Kidney glomerular epithelial cell (primary cell): ENCODE measurements around the gene DNAJA2.

Source experiments
- DNase-seq: peaks from one replicate; lab custom pipeline; 2025; lab: John Stamatoyannopoulos, UW

DNAJA2 gene

DNA sequence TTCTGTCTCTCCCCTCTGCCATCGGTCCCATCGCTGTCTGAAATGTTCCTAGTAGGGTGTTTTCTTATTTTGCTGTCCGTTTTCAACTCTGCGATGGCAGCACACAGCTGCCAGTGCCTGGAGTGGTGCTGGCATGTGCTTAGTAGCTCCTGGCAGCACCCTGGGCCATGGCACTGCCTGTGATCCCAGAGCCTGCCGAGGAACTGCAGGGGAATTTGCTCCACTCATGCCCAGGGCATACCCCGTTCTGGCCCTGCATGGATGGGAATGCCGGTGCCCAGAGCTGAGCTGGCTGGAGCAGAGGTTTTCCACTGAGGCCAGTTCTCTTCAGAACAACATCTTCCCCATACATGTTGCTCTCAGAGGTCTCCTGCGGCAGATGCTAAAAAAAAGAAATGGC lies 46.2 kb downstream of the DNAJA2 start:
- DNase-seq: no peak

DNA sequence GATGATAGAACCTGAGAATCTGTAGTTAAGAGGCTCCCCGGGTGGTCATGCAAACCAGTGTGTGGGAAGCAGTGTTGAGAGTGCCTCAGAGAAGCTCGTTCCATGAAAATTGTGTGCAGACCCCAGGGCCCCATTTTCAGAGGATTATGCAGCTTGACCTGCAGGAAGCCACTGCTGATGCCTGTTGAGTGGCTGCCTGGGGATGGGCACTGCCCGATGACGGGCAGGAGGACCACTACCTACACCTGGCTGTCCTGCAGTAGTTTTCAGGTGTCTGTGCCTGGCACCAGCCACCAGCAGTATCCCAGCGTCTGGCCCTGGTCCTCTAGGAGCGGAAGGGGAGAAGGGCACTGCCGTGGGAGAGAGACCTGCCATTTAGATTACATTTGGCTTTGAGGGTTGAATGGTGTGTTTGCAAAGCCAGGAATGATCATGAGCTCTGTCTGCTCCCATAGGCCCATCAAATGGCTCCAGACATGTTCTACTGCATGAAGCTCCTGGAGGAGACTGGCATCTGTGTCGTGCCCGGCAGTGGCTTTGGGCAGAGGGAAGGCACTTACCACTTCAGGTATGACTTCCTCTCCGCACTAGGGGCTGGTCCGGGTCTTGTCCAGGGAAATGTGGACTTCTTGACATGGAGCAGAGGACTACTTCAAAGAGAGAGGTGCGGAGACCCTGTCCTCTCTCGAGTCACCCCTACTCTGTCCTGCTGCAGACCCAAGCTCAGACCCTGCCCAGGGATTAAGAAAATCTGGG lies 46.8 kb downstream of the DNAJA2 start:
- DNase-seq: no peak

DNA sequence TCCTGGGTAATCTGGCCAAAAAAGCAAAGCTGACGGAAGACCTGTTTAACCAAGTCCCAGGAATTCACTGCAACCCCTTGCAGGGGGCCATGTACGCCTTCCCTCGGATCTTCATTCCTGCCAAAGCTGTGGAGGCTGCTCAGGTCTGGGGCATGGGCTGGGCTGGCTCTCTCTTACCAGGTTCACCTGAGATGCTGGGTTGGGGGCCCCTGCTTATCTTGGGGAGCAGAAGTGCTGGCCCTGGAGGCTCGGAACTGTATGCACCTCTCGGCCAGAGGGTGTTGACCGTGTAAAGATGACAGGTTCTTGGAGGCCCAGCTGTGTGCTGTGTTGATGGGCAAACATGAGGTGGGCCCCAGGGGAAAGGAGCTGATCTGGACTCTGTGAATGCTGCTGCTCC lies 49.1 kb downstream of the DNAJA2 start:
- no peak for DNase-seq

DNA sequence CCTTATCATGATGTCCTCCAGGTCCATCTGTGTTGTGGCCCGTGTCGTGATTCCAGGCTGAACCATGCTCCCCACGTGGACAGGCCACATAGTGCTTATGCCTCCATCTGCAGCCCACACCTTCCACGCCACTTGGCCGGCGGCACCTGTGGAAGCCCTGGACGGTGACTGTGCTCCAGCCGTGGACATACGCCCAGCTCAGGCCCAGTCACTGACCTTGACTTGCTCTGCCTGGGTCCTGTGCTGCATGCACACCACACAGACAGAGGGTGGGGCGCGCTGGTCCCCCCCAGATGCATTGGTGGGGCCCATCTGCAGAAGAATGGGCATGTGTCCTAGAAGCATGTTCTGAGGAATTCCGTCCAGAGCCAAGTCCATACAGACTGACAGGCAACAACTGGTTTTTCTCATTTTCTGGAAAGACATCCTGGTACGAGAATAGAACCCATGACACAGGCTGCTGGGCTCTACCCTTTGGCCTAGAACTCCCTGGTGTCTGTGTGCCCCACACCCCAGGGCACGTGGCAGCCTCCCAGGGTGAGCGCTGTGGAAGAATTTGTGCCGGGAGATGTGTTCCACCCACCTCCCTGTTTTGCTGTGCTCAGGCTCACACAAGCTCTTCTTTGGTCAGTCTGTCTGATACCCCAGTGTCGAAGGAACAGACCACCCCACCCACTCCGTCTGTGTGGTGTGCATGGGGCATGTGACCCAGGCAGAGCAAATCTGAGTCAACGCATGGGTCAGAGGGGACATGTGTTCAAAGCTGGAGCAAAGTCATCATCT lies 49.8 kb downstream of the DNAJA2 start:
- no peak for DNase-seq

DNA sequence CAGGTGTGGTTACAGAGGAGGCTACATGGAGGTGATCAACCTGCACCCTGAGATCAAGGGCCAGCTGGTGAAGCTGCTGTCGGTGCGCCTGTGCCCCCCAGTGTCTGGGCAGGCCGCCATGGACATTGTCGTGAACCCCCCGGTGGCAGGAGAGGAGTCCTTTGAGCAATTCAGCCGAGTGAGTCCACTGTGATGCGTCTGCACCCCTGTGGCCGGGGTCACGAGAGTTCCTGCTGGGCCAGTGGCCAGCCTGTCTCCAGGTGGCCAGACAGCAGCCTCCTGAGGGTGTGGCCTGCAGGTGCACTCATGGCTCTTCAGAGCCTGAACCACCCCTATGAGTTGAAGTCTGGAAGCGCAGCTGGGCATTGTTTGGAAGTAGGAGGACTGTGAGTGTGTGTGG lies 51.2 kb downstream of the DNAJA2 start:
- no peak for DNase-seq

DNA sequence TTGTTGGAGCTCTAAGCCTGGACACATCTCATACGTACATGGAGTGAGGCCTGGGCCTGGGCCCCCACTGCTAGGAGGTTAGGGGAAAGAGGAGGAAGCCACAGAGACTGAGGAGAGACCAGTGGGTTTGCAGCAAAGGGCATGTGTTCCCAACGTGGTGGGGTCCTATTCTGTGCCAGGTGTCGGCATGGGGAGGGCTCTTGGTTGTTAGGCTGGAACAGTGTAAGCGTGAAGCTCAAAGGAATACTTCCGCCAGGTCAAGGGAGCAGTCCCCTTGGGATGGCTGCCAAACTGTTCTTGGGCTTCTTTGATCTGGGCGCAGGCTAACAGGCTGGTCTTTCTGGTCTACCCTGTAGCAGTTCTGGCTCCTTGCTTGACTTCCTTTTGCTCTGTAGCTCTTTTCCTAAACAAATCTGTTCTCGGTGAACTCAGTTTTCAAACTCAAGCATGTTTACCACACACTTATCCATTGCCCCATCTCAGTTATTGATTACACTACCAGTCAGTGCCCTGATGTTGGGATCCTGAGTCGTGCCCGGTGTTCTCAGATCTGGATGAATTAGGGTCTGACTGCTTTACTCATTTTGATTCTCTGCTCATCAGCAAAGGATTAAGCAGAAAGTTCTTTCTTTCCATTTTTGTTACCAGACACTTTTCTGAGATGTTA lies 52.9 kb downstream of the DNAJA2 start:
- no peak for DNase-seq

DNA sequence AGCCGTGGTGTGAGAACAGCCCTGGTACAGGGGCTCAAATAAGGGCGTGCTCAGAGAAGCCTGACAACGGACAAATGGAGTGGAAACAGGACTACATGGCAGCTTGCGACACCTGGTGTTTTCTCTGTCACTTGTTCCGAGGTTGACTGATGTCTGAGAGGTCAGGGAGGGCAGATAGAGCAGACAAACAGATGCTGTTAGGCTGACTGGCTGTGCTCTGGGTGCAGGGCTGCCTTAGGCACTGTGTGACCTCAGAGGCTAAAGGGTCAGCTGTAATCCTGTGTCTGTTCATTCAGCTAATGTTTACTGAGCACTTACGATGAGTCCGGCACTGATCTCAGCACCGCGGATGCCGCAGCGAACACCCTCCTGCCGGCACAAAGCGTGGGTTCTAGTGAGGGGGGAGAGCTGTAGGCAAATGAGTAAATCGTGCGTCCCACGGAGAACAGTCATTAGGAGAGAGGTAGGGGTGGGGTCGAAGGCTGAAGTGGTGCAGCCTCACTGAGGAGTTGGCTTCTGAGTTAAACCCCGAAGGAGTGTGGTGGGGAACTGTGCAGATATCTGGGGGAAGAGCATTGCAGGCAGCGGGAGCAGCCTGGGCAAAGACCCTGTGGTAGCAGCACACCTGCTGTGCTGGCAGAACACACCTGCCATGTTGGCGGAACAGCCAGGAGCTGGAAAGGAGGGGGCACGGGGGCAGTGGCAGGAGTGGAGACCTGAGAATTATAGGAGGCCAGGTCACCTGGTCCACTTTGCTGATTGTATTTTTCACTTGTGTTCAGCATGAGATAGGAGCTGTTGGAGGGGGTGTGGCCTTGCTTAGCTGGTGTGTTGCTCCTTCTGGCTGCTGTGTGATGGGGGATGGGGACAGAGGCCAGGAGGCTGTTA lies 54.3 kb downstream of the DNAJA2 start:
- DNase-seq: no peak

DNA sequence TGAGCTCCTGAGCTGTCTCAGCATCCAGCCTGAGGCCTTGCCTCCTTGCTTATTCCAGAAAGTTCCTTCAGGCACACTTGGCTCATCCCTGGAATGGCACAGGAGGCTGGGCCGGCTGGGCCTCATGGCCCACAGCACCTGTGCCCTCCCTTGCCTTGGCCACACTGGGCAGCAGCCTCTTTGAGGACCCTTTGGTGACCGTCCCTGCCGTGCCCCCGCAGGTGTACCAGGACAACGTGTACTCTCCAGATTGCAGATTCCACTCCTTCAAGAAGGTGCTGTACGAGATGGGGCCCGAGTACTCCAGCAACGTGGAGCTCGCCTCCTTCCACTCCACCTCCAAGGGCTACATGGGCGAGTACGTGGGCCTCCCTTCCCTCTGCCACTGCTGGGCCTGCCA lies 55.1 kb downstream of the DNAJA2 start:
- no peak for DNase-seq

DNA sequence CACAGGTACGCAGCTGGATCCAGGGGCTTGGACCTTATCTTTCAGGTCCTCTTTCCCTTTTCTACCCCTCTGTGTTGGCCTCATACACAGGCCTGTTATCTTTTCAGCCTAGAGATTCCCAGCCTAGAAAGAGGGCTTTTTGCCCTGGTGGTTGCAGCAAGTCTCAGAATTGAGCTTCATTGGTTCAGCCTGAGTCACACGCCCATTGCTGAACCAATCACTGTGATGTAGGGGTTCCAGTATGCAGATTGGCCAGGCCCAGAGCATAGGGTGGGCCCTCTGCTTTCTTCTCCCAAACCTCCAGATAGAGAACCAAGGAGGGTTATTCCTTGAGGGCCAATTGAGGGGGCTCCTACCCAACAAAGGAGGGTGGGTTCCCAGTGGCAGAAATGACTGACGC lies 56.5 kb downstream of the DNAJA2 start:
- DNase-seq: no peak

DNA sequence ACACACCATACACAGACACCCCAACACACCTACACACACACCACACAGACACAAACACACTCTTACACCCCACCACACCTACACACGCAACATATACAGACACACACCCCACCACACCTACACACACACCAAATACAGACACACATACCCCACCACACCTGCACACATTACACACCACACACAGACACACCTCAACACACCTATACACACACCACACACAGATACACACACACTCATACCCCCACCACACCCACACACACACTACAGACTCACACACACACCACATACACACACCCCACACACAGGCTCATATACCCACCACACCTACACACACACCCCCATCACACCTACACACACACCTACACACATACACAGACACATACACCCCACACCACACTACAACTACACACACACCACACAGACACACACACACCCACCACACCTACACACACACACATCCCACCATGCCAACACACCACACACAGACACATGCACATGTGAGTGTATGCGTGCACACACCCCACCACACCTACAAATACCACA lies 57.9 kb downstream of the DNAJA2 start:
- DNase-seq: no peak

DNA sequence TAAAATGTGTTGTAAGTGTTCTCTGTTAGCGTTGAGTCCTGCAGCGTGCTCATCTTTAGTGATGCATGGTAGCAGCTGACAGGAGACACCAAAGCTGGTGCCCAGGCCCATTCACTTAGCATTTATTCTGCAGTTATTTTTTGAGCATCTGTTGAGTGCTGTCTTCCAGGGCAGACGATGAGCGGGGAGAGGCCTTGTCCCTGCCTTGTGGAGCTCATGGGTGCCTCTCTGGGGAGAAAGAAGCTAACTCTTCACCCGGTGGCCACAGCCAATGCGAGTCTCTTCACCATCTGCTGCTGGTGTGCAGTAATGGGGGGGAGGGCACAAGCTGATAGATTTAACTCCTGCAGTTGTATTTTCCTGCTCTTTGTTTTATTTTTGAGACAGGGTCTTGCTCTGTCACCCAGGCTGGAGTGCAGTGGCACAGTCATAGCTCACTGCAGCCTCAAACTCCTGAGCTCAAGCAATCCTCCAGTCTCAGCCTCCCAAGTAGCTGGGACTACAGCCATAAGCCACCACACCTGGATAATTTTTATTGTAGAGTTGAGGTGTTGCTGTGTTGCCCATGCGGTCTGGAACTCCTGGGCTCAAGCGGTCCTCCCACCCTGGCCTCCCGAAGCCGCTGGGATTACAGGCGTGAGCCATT lies 58.8 kb downstream of the DNAJA2 start:
- no peak for DNase-seq

DNA sequence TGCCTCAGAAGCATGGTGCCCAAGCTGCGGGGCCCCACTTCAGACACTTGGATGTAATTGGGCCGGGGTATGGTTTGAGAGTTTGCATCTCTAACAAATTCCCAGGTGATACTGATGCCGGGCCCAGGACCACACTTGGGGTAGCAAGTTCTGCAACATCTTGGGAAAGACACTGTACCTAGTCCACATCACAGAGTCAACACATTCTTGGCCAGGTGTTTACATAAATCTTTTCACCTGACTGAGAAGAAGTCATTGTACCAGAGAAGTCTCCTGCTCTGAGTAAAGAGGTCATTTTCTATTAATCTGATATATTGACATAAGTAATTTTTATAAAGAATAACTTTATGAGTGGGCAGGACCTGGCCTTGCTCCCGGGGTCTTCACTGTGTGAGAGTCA lies 61.8 kb downstream of the DNAJA2 start:
- no peak for DNase-seq

DNA sequence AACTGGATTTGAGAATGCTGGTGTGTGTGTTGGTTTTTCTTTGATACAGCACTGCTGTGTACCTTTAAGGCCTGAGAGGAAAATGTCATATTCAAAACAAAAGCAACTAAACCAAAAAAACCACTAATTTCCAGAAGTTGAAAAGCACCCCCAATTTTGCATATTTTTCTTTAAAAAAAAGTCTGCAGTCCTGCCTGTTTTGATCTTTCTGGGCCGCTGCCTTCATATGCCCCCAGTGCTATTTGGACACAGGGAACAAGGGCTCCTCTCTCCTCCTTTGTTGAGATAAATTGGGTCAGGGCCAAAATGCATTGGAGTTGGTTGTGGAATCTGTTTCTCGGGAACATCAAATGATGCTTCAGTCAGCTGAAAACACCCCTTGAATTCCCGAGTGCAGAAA lies 62.4 kb downstream of the DNAJA2 start:
- no peak for DNase-seq

DNA sequence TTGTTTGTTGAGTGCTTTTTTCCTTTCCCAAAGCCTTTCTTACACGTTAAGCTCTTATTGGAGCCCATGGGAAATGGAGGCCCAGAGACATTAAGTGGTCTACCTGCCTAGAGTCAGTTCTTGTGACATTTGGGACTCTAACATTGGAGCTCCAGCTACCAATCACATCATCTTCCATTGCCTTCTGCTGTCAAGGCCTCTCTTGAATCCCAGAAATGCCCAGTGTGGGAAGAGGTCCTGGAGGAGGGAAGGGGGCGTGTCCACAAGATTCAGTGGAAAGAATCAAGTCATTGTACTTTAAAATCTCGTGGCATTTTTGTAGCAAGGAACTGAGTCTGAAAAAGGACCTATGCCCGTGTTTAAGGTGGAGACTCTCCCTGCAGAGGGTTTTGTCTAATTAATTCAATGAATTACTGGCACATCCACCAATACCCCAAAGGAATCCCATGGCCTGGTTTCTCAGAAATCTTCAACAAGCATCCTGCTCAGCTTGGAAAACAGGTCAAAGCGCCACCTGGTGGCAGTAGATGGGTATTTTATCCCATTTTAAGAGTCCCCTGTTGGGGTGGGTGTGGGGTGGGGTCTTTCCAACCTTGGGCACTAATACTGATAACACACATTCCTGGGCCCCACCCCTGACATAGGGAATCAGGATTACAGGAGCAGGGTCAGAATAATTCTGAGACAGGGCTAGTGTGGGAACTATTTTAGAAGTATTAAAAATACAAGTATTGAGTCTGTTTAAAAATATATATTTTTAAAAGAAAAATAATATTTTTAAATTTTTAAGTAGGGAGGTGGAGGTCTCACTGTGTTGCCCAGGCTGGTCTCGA lies 64.7 kb downstream of the DNAJA2 start:
- DNase-seq: peak; percentile 67

DNA sequence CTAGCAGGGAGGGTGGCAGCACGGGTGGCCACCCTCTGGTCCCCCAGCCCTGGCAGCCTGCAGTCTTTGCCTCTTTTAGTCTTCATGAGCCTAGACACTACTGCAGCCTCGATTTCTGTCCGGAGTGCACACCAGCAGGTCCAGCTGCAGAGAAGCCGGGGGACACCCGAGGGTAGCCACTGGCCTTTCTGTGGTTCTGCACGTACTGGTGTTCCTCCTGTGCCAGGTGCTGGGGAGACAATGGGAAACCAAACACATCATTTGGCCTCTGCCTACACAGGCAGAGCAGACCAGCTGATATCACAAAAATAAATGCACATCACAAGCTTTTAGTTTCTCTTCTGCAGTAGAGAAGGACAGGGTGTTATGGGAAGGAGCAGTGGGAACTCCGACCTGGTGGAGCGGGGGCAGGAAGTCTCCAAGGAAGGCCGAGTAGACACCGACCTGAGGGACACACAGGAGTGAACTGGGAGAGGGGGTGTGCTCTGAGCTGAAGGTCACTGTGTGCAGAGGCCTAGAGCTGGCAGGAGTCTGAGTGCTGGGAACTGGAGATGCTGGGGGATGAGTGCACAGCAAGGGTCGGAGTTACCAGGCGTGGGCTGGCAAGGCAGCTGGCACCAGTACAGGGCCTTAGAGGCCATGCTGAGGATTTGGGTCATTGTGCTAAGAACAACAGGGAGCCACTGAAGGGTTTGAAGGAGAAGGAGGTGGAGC lies 66.3 kb downstream of the DNAJA2 start:
- DNase-seq: no peak

DNA sequence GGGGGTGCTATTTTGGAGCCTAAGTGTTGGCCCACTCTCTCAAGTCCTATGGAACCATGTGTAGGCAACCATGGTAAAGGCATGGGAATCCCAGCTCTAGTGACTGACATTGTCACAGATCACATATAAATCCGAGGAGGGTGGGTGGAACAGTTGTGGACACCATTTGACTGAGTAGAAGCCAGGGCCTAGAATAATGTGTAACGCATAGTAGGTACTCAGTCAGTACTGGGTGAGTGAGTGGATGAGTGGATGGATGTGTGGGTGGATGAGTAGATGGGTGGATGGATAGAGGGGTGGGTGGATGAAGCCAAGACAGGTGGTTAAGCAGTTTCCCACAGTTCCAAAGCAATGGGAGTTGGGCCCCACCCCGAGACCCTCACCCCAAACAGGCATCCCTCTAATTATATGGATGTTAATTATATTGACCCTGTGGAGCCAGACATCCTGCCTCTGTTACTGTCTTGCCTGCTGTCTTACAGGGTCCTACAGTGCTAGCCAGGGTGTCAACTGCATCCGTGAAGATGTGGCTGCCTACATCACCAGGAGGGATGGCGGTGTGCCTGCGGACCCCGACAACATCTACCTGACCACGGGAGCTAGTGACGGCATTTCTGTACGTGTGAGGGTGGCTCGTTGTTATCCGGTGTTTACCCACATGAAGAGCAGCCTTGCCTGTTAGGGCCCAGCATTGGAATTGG lies 67.0 kb downstream of the DNAJA2 start:
- no peak for DNase-seq
